HG03139 (cell line): ENCODE data around the gene KCNK4.

Experiments
- ATAC-seq: cut with Tn5 transposase; IDR thresholded peaks from one replicate; pipeline ENCODE4 v1.9.1; 2021; ENCODE audit not compliant: unreplicated experiment

The KCNK4 gene

GRCh38 chr11:64253043-64253442, 38.1 kb upstream of the KCNK4 start:
- no peak for ATAC-seq

DNA sequence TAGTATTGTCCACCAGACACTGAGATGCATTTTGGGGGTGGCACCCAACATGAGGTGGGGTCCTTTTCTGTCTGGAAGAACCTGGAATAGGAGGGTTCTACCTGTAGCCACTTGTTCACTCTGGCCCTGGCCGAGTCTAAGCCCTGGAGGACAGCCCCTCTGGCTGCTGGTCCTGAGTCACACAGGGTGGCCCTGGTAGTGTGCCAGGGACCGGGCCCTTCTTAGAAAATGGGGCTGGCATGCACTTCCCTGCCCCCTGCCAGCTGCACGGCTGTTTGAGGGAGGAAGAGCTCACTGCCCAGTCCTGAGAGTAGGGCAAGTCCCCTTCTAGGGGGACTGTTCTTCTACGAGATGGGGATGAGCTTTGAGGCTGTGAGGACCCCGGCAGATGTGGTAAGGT, 37.6 kb upstream of the KCNK4 start:
- ATAC-seq = no peak

DNA sequence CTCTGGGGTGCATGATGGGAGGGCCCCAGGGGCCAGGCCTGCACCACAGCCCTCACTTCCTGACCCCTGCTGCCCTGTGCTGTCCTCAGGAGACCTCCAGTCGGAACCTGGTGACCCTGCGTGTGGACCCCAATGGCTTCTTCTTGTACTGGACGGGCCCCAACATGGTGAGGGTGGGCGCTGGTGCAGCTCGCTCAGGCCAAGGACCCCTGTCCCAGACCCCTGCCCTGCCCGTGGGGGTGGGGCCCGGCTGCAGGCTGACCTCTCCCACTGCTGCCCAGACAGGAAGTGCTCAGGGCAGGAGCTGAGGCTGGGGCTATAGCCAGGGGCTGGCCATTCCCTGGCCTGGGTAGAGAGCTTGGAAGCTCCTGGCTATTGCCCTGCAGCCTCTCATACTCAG, 36.8 kb upstream of the KCNK4 start:
- ATAC-seq = no peak

- ATAC-seq = no peak
These were observed 35.7 kb upstream of the KCNK4 start for GRCh38 chr11:64255135-64256128.

DNA sequence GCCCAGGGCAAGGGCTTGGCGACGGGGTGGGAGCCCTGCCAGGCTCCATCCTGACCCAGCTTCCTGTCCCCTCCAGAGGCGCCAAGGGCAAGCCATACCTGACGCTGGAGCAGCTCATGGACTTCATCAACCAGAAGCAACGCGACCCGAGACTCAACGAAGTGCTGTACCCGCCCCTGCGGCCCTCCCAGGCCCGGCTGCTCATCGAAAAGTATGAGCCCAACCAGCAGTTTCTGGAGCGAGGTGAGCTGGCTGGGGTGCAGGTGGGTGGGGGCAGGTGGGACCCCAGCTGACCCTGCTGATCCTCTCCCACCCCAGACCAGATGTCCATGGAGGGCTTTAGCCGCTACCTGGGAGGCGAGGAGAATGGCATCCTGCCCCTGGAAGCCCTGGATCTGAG, 34.8 kb upstream of the KCNK4 start:
- no peak for ATAC-seq

DNA sequence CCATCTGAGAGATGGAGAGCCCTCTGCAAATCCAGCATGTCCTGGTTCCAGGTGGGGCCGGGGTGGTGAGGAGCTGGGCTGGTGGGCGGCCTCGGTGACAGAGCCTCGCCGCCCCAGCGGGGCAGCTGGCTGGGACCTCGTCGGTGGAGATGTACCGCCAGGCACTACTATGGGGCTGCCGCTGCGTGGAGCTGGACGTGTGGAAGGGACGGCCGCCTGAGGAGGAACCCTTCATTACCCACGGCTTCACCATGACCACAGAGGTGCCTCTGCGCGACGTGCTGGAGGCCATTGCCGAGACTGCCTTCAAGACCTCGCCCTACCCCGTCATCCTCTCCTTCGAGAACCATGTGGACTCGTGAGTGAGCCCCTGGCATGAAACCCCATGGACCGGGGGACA, 32.7 kb upstream of the KCNK4 start:
- no peak for ATAC-seq

DNA sequence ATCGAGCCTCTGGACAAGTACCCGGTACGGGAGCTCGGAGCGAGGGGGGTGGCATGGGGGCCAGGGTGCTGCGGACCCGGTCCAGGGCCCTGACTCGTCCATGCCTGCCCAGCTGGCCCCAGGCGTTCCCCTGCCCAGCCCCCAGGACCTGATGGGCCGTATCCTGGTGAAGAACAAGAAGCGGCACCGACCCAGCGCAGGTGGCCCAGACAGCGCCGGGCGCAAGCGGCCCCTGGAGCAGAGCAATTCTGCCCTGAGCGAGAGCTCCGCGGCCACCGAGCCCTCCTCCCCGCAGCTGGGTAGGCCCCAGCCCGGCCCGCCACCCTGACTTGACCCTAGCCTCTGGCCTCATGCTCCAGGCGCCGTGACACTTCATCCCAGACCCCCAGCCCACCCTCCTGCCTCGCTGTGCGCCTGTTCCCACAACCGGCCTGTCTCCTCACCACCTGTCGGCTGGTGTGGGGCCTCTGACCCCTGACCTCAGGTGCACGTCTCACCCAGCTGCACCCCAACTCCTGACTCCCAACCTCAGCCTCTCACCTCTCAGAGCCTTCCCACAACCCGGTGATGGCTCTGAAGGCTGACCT, 32.1 kb upstream of the KCNK4 start:
- no peak for ATAC-seq

GRCh38 chr11:64259533-64260067, 31.5 kb upstream of the KCNK4 start:
- no peak for ATAC-seq

- no peak for ATAC-seq
These were observed 30.9 kb upstream of the KCNK4 start for GRCh38 chr11:64260147-64260708.

DNA sequence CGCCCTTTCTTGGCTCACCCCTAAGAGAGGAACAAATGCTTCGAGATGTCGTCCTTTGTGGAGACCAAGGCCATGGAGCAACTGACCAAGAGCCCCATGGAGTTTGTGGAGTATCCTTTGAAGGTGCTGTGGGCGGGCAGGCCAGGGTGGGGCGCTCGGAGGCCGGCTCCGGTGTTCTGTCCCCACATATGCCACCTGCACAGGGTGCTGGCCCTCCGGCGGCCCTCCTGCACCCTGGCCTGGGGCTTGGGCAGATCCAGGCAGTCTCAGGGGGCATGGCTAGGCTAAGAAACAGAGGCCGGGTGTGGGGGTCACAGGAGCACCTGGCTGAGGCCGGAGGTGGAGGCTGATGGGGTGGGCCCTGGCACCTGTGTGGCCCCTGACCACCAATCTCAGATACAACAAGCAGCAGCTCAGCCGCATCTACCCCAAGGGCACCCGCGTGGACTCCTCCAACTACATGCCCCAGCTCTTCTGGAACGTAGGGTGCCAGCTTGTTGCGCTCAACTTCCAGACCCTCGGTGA, 29.5 kb upstream of the KCNK4 start:
- ATAC-seq = no peak

GRCh38 chr11:64262271-64263002, 28.7 kb upstream of the KCNK4 start:
- ATAC-seq = no peak

DNA sequence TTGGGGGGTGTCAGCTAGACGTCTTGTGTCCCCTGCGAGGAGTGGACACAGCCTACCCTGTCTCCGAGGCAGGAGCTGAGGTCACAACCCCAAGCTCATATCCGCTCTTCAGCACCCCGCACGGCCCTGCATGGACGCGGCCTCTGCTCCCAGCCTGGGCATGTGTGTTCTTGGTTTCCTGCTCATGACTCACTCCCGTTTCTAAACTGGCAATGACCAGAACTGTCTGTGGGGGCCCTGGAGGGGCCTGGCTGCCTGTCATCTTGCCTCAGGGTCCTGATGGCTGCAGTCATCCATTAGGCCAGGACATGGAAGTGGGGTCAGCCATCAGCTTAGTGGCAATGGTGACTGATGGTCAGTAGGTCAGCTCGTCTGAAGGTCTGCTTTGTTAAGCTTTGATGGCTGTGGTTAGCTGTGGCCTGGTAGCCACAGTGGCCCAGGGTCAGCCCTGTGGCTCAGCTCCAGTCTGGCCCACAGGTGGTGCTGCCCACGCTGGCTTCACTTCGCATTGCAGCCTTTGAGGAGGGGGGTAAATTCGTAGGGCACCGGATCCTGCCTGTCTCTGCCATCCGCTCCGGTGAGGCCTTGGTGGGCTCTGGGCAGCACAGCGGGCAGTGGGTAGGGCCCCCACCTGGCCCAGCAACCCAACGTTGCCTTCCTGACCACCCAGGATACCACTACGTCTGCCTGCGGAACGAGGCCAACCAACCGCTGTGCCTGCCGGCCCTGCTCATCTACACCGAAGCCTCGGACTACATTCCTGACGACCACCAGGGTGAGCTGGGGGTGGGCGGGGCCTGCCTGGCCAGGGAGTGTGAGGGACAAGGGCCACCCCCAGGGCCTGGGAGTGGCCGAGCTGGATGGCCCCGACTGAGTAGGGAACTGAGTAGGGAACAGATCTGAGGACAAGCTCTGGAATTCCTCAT, 27.8 kb upstream of the KCNK4 start:
- ATAC-seq = no peak

- no peak for ATAC-seq
These were observed 27.2 kb upstream of the KCNK4 start for GRCh38 chr11:64263947-64264317.

- ATAC-seq = no peak
These were observed 26.7 kb upstream of the KCNK4 start for GRCh38 chr11:64264371-64264852.

GRCh38 chr11:64265176-64266160, 25.6 kb upstream of the KCNK4 start:
- no peak for ATAC-seq

DNA sequence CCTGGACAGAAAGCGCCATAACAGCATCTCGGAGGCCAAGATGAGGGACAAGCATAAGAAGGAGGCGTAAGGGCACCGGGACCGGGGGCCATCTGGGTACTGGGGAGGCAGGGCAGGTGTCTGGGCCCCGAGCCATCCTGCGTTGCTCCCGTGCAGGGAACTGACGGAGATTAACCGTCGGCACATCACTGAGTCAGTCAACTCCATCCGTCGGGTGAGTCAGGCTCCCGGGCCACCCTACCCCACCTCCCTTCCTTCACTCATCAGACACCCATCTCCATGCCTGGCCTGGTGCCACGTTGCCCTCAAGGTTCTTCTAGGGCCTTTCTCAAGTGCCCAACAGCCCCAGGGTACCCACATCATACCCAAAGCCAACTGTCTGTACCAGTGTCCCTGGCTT, 24.8 kb upstream of the KCNK4 start:
- ATAC-seq = no peak

DNA sequence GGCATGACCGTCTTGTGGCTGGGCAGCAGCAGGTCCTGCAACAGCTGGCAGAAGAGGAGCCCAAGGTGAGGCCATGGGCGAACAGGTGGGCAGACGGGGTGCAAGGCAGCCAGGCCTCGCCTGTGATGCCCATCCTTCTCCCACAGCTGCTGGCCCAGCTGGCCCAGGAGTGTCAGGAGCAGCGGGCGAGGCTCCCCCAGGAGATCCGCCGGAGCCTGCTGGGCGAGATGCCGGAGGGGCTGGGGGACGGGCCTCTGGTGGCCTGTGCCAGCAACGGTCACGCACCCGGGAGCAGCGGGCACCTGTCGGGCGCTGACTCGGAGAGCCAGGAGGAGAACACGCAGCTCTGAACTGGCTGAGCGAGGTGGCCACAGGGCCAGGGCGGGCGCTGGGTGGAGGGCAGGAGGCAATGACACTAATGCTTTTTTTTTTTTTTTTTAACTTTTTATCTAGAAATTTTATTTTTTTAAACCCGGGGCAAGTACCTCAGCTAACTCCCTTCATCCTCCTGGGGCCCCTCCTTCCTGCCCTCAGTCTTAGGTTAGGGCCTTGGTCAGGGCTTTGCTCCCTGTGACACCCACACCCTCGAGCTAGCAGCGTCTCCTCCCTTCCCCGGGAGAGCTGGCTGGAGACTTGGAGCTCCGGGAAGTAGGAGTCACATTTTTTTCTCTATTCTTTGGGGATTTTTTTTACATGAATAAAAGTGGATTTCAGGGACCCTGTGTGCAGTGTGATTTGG, 23.7 kb upstream of the KCNK4 start:
- ATAC-seq = no peak
